Measurements from ENCODE around the gene GPR21.

Gene GPR21

DNA sequence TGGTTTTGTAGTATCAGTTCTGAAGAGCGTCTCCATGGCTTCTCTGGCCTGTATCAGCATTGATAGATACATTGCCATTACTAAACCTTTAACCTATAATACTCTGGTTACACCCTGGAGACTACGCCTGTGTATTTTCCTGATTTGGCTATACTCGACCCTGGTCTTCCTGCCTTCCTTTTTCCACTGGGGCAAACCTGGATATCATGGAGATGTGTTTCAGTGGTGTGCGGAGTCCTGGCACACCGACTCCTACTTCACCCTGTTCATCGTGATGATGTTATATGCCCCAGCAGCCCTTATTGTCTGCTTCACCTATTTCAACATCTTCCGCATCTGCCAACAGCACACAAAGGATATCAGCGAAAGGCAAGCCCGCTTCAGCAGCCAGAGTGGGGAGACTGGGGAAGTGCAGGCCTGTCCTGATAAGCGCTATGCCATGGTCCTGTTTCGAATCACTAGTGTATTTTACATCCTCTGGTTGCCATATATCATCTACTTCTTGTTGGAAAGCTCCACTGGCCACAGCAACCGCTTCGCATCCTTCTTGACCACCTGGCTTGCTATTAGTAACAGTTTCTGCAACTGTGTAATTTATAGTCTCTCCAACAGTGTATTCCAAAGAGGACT lies 1.5 kb downstream of the GPR21 start:
- no peak for DNase-seq

DNA sequence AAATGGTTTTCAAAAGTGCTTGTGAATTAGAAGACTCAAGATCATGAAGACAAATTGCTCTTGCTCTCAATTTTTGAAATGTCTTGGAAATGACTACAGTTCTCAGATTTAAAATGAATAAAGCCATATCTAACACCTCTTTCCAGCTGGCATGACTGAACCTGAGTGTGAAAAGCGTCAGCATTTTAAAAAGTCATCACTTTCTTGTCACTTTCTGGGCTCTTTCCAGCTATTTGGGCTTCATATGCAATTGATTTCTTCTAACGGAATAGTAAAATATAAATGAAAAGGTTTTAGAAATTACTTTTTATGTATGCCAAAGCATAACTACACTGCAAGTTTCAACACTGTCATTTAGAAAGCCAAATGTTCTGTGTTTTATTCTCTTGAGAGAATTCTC lies 2.3 kb downstream of the GPR21 start:
- no peak for DNase-seq

DNA sequence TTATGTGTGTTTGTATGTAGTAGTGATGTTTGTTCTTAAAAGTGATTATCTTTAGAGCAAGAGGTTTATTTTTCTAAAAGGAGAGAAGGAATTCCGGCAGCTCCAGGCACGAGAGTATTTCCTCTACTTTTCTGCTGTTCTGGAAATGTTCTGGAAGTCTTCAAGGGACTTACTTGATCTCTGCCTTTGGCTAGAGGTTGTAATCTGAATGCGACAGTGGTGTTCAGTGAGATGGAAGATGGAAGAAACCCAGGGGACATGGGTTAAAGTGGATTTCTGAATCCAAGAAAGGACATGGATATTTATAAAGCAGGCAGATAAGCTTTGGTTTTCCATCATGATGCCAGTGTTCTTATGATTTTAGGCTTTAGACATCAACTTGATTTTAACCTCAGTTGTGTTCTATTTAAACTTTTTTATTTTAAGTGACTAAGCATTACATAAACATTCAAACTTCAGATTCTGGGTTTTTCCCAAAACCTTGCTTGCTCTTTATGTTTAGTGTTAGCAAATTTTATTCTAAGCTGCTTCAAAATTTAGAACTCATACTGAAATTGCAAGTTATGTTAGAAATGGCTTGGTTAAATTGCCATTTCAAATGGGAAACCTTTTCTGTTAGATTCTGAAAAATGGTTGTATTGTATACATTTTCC lies 3.6 kb downstream of the GPR21 start:
- no peak for DNase-seq

DNA sequence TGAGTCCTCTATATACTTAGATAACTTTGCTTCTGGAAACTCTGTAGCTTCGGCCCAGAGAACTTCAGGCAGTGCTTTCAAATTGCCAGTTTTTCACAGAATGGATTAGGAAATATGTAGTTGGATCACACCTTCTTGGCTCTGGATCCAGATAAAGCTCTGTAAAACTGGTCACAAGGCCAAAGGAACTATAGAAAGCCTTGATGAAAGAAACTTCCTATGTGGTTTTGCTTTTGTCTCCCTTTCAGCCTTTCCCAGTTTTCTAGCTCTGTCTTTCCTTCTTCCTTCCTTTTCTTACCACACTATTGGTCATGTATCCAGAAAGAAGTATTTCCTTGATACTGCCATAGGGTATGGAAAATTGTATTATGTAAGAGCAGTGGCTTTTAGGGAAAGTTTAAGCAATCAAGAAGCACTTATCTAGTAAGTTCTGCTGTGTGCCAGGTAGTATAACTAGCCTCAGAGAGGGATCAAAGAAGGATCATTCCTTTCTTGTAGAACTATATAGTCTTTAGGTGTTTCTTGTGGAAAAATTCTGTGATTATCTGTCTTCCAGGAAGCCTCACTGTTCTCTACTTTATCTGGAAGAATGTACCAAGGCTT lies 6.3 kb downstream of the GPR21 start:
- no peak for DNase-seq

DNA sequence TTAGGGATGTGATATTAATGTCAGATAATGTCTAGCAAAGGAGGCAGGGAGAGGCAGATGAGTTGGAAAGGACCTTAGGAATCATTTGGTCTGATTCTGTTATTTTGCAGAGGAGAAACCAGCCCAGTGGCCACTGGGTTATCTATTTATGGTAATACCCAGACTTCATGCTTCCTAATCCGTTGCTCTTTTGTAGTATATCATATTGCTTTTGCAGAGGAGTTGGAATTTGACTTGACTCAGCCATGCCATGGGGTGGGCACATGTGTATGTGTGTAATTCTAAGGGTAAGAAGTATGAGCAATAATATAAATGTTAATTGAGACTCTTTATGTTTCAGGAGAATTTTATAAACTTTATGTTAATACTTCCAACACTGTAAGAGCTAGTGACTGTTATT lies 7.3 kb downstream of the GPR21 start:
- no peak for DNase-seq

DNA sequence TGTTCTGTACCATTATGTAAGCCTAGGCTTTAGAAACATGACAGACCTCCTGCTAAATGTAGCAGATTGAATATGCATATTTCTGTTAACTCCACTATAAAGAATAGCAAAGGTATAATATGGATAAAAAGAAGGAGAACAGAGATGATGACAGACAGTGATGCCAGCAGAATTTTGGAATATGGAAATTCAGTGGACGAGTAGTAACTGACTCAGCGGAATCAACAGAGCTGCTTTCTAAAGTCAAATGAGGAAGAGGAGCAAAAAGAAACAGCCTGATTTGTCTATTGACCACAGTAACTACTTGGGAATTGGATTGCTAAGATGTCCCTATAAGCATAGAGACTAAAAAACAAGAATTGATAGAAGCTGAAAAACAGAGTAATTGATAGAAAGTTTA lies 8.0 kb downstream of the GPR21 start:
- no peak for DNase-seq

DNA sequence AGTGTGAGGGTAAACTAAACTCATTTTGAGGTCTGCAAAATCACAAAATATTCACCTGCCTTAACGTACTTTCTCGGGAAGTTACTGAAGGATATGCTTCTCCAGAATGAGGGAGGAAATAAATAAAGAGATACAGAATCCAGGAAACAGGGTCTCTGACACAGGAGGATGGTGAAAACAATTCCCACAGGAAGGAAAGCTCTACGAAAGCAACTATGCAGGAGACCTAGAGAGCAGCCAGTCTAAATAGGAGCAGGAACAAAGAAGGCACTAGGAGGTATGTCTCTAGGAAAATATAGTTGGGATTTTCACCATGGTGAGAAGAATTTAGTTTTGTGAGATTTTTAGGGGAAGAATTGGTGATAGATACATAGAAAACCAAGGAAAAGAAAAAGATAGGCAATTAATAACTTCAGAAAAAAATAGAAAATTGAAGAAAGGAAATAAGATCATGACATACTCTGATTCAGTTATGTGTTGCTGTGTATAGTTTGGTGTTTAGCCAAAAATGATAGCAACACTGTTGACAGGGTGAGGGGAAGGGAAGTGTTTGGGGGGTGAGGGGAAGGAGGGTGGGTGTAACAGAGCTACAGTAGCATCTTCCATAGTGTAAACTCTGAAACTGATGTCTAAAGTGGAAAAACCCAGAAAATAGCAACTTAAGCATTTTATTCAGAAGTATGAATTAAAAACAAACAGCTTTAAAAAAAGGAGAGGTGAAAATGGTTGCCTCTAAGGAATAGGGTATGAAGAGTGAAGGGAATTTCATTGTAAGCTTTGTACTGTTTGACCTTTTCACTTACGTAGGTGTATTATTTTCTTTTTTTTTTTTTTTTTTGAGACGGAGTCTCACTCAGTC lies 9.8 kb downstream of the GPR21 start:
- DNase-seq: no peak

DNA sequence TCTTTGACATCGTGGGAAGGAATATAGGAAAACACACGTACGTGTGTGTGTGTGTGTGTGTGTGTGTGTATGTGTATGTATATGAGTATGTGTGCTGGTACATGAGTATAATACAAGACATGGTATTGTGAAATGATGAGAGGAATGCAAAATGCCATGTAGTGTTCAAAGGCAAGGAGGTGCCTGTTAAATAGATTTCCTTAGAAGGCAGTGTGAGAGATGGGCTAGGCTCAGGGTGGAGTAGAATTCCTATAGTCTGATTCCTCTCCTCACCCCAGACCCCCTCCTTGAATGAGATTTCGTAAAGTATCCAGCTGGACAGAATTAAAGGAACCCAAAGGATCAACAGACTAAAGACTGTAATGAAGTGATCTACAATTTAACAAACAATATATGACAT lies 11.1 kb downstream of the GPR21 start:
- DNase-seq: no peak

DNA sequence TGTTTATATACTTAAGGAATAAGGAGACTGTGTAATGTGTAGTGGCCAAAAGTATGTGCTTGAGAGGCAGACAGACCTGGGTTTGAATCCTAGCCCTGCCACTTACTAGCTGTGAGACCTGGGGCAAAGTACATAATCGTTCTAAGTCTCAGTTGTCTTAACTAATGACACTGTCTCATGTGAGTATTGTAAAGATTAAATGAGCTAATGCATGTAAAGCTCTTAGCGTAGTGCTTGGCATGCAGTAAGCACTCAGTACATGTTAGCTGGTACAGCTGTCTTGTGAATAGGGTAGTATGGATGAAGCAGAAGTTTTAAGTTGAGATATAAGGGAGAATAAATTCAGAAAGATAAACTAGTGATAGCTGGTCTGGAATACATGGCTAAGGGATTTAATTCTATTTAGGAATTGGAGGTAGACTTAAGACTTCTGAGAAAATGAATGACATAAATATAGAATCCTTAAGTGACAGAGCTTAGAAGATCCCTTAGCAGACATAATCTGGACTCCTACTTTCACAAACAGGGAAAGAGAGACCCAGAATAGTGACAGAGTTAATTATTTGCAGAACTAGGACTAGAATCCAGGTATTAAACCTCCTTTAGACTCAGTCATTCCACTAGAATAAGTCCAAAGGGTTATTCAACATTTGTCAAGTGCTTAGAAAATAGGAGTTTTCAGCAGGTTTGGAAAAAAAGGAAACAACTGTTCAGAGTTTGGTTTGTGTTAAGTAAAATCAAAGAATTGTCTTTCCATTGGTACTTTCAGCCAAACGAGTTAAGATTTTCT lies 13.1 kb downstream of the GPR21 start:
- DNase-seq: no peak

DNA sequence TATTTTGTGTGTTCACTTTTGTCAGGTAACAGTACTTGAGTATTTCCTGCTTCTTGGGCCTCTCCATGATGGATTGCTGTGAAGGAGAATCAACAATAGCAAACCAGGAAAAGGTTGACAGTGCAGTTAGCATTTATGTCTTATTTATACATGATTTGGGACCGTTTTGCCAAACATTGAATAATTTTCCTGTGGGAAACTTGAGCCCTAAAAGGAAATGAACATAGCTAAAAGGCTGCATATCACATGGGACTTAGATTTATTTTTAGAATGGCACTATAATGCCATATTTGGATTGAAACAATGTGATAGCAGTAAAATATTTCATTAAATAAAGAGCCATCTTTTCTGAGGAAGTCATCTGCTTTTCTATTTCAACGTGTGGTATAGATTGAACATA lies 15.3 kb downstream of the GPR21 start:
- no peak for DNase-seq

DNA sequence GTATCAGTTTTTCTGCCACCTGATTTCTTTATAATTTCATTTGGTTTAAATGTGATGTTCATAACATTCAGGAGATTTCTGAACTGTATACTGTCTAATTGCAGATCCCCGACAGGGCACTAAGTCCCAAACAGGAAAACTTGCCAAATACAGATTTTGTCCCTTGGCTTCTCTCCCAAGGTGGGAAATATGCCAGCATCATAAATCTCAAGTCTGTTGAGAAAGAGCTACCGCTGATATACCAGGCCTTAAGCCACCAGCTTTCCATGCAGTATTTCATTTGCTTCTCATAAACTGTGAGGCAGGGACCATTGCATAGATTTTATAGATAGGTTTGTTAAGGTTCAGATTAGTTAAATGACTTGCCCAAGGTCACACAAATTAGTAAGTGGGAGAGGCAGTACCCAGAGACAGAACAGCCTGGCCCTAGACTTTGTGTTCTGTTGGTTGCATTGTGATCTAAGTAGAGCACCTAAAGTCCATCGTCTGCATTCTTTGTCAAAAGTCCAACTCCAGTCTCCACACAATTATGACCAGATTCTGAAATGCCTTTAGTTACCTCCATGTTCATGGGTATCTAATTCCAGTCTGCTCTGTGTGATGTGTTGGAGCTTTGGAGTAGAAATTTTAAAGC lies 16.2 kb downstream of the GPR21 start:
- no peak for DNase-seq

DNA sequence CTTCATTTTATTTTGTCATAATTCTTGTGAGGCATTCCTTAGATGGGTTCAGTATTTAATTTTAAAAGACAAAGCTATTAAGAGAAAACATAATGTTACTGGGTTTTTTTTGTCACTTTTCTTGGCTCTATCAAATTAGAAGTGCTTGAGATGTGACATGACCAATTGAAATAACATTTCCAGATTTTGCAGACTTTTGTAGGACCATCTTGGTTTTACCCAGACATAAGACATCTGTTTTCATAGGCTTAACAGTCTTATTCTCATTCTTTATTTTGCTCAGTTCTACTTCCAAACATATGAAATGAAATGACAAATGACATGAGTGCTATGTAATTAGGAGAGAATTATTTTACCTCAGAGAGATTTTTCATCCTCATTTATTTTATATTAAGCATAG lies 19.6 kb downstream of the GPR21 start:
- no peak for DNase-seq

DNA sequence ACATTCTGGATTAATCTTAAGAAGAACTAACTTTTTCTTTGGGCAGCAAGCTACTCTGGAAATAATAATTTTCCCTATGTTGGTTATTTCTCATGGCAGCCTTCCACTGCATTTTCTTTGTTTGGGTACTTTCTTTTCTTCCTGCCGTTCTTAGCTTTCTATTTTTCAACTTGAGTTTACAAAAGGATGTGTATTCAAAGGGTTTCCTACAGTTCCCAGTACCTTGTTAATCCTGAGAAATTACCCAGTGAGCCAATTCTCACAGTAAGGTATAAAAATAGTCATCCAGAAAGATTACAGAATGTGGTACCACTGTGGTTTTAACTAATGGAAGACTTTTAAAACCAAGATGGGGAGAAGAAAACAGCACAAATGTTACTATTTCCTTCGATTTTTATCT lies 20.2 kb downstream of the GPR21 start:
- DNase-seq: no peak

DNA sequence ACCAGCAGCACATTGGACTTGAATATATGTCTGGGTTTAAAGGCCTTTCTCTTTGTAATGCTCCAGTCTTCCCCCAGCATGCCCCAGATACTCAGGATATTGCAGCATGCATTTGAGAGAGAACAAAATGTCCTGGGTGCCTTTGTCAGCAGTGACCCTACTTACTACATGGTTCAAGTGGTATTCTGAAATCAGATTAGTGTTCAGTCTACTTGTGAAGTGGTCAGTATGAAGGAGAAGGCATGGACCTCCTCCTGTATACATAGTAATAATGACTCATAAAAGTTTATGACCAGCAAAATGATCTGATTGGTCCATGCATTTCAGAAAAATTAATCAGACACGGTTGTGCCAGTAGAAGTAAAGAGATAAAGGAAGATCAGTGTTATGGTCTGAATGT lies 25.4 kb downstream of the GPR21 start:
- no peak for DNase-seq

DNA sequence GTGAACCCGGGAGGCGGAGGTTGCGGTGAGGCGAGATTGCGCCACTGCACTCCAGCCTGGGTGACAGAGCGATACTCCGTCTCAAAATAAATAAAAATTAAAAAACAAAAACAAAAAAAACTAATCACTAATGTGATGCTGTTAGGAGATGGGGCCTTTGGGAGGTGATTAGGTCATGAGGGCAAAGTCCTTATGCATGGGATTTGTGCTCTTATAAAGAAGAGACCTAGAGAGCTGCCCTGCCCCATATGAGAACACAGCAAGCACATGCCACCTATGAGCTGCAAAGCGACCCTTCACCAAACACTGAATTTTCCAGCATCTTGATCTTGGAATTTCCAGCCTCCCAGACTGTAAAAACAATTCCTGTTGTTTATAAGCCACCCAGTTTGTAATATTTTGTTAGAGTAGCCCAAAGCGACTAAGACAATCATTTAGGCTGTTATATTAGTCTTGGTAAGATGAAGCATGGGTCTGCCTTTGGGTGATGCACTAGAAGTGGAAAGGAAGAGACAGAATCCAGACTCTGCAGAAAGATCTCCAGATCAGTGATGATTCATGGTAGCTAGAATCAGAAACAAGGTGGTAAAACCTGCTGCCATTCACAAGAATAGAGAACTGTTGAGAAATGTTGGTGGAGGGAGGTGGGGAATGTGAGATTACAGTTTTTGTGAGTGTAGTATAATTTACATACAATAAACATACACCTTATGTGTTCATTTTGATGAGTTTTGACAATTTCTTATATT lies 26.2 kb downstream of the GPR21 start:
- DNase-seq: no peak

DNA sequence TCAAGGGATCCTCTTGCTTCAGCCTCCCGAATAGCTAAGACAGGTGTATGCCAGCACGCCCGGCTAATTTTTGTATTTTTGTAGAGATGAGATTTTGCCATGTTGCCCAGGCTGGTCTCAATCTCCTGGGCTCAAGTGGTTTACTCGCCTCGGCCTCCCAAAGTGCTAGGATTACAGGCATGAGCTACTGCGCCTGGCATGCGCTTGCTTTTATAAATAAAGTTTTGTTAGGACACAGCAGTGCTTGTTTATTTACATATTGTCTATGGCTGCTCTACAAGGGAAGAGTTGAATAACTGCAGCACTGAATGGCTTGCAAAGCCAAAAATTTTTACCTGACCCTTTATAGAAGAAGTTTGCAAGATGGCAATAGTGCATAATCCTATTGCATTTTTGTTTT lies 27.7 kb downstream of the GPR21 start:
- no peak for DNase-seq

DNA sequence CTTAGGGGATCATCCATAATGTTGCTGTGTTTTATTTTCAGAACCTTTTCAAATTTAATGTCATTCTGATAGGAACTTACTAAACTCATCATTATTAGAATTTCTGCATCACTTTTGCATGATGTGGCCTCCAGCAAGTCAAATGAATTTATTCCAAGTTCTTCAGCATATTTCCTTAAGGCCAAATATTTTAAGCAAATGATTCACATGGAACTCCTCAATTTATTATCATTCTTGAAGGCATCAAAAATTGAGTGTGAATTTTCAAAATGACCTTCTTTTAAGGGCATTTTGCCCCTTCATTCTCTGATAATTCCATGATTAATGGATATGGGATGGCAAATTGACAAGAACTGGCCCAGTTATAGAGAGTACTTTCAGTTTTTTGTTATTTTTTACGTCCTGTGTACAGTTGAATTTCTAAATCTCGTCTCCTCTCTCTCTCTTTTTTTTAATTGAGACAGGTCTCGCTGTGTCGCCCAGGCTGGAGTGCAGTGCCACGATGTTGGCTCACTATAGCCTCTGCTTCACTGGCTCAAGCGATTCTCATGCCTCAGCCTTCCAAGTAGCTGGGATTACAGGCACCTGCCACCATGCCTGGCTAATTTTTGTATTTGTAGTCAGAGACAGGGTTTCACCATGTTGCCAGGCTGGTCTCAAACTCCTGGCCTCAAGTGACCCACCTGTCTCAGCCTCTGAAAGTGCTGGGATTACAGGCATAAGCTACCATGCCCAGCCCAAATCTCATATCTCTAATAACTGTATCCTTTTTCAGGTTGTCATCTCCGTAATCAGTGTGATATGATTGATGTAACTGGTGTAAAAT lies 29.1 kb downstream of the GPR21 start:
- DNase-seq: no peak

DNA sequence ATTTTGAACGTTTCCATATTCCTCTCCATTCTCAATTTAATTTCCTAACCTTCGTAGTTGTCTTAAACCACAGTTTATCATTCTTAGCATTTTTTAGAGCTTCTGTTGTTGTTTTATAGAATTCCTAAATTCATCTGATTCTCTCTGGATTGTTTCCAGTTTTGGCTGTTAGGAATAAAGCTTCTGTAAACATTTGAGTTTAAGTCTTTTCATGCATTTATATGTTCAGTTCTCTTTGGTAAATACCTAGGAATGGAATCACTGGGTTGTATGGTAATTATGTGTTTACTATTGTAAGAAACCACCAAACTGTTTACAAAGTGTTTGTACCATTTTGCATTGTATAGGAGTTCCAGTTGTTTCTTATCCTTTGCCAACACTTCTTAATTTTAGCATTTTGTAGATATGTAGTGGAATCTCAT lies 29.7 kb downstream of the GPR21 start:
- DNase-seq: no peak

DNA sequence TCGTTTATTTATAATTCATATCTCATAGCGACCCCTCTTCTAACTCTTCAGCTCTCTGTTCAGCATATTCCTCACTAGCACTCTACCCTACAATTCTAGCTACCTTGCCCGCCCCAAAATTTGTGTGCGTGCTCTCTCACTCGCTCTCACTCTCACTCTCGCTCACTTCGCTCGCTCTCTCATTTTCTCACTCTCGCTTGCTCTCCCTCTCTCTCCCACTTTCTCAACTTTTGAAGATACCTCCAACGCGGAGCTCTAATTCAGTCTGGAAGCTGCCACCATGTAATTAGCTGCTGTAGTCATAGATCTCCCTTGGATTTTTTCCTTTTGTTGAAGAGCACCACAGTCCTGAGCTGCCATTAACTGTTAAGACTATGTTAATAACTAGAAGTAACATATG lies 30.4 kb downstream of the GPR21 start:
- no peak for DNase-seq

DNA sequence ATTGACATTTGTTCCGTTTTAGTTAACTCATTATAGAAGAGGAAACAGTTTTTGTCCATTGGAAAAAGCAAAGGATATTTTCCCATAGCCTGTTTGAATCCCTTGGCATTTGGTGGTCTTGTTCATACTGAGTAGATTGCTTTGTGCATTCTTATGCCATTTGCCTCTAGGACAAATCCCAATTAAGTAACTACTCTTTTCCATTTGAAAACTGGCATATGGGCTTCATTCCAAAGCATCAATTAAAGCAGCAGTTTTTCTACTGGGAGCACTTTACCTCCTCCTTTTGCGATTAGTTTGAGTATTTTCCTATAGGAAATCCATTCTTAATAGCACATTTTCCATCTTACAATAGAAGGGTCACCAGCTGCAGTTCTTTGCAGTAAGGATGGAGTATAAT lies 31.2 kb downstream of the GPR21 start:
- DNase-seq: no peak

DNA sequence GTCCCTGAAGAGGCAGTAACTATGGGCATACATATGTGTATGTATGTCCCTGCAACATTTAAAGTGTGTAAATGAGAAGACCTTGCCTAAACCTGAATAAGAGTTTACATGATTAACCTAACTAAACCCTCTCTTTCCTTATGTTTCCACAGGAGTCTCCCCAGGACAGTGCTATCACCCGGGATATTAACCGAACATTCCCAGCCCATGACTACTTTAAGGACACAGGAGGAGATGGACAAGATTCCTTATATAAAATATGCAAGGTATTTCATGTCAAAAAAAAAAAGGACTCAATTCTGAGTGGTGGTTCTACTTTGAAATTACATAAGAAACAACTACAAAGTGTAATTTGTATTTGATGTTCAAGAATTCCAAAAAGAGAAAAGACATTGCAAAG lies 31.7 kb downstream of the GPR21 start:
- DNase-seq: no peak

Data from left hindlimb (tissue), 1 donor.